Measurements from ENCODE around the gene RNF144A. TPM values are rescaled to one million over a fixed set of nuclear protein-coding genes. Genes with fewer than 3 reads are reported as not detected.

The RNF144A gene
- total and polyA plus RNA-seq, 3 experiments from 2014 or later: 8.3 to 14.9 (median 13.5) TPM

- H3K27me3 ChIP-seq (ENCODE audit: insufficient read depth, low read length, poor library complexity, severe bottlenecking): no peaks in the 10 kb centered on the region
- H3K4me3 Mint-ChIP-seq: no peak overlapping the region
- POLR2A ChIA-PET: no interaction called here
Measured at GRCh38 chr2:6959751-6960150, 42.5 kb downstream of the RNF144A start.

DNA sequence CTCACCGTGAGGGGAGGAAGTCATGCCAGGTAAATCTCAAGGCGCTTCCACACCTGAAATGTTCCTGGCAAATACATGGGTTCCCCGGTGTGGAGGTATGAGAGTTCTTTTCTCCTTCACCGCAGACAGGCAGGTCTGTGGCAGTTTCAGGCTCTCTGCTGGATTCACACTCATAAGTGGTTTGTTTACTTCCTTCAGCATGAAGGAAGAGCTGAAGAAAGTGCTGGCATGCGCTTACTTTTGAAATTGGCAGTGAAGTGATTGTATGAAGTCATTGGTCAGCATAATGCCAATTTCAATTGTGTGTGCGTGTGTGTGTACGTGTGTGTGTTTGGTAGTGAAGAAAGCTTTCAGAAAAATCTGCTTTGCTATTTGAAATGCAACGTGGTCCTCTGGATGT is 43.4 kb downstream of the RNF144A start:
- H3K27ac ChIP-seq (ENCODE audit: low read depth, low read length): no peak overlapping the region
- H3K36me3 ChIP-seq (ENCODE audit: insufficient read depth, low read length): no peaks in the 10 kb centered on the region
- Mint-ChIP-seq H3K9me3 (peaks cover 0 to 4% (median 0%) of the 10 kb centered on the region in 5 donors), H3K27me3 (no peaks in the 10 kb centered on the region), H3K36me3 (peaks cover 8 to 41% (median 15%) of the 10 kb centered on the region in 3 donors), H3K4me1 (peaks cover 20 to 60% (median 47%) of the 10 kb centered on the region in 3 donors), H3K4me3 (peak overlapping the region in 1 of 7 donors; percentile 16), H3K27ac (peak overlapping the region in 3 of 8 donors; percentile 40 to 57 (median 47))
- no peak overlapping the region for H3K4me3 ChIP-seq (ENCODE audit: low read length)
- no peaks in the 10 kb centered on the region for H3K27me3 ChIP-seq (ENCODE audit: insufficient read depth, low read length, poor library complexity, severe bottlenecking)
- no peaks in the 10 kb centered on the region for H3K9me3 ChIP-seq (ENCODE audit: low read length)
- POLR2A ChIA-PET: no interaction called here
- CTCF ChIA-PET: interaction anchor here (1.6 kb wide), 1 partner anchor 84 kb away, joined by 3 read pairs; no protein-coding TSS in a partner anchor
- no peak for DNase-seq
- peaks cover 11% of the 10 kb centered on the region for H3K4me1 ChIP-seq (ENCODE audit: insufficient read depth, low read length)

More at GRCh38 chr2:6959751-6960150, 42.5 kb downstream of the RNF144A start:
- peak overlapping the region in 1 of 8 donors; percentile 5 for H3K27ac Mint-ChIP-seq
- peaks cover 4 to 45% (median 17%) of the 10 kb centered on the region in 3 donors for H3K36me3 Mint-ChIP-seq
- H3K9me3 Mint-ChIP-seq: peaks cover 0 to 4% (median 0%) of the 10 kb centered on the region in 5 donors
- no peaks in the 10 kb centered on the region for H3K27me3 Mint-ChIP-seq
- Histone ChIP-seq H3K4me3 (ENCODE audit: low read length) (no peak overlapping the region), H3K4me1 (ENCODE audit: insufficient read depth, low read length) (peaks cover 11% of the 10 kb centered on the region), H3K9me3 (ENCODE audit: low read length) (no peaks in the 10 kb centered on the region), H3K36me3 (ENCODE audit: insufficient read depth, low read length) (no peaks in the 10 kb centered on the region), H3K27ac (ENCODE audit: low read depth, low read length) (no peak overlapping the region)
- no peak for DNase-seq
- peaks cover 23 to 64% (median 56%) of the 10 kb centered on the region in 3 donors for H3K4me1 Mint-ChIP-seq
- CTCF ChIA-PET: interaction anchor here (1.6 kb wide), 1 partner anchor 85 kb away, joined by 3 read pairs; no protein-coding TSS in a partner anchor

GRCh38 chr2:6963727-6964126 is 46.5 kb downstream of the RNF144A start:
- Mint-ChIP-seq H3K9me3 (peaks cover 0 to 4% (median 0%) of the 10 kb centered on the region in 5 donors), H3K4me3 (no peak overlapping the region), H3K27me3 (no peaks in the 10 kb centered on the region), H3K36me3 (peaks cover 8 to 25% (median 10%) of the 10 kb centered on the region in 3 donors), H3K4me1 (peaks cover 17 to 44% (median 43%) of the 10 kb centered on the region in 3 donors), H3K27ac (peak overlapping the region in 4 of 8 donors; percentile 12 to 70 (median 49))
- POLR2A ChIA-PET: interaction anchor here (0.7 kb wide), 1 partner anchor 95 kb away, joined by 3 read pairs; no protein-coding TSS in a partner anchor
- Histone ChIP-seq H3K4me1 (ENCODE audit: insufficient read depth, low read length) (peaks cover 11% of the 10 kb centered on the region), H3K36me3 (ENCODE audit: insufficient read depth, low read length) (no peaks in the 10 kb centered on the region), H3K4me3 (ENCODE audit: low read length) (no peak overlapping the region), H3K27ac (ENCODE audit: low read depth, low read length) (no peak overlapping the region), H3K27me3 (ENCODE audit: insufficient read depth, low read length, poor library complexity, severe bottlenecking) (no peaks in the 10 kb centered on the region), H3K9me3 (ENCODE audit: low read length) (no peaks in the 10 kb centered on the region)
- no peak for DNase-seq
- CTCF ChIA-PET: no interaction called here

DNA sequence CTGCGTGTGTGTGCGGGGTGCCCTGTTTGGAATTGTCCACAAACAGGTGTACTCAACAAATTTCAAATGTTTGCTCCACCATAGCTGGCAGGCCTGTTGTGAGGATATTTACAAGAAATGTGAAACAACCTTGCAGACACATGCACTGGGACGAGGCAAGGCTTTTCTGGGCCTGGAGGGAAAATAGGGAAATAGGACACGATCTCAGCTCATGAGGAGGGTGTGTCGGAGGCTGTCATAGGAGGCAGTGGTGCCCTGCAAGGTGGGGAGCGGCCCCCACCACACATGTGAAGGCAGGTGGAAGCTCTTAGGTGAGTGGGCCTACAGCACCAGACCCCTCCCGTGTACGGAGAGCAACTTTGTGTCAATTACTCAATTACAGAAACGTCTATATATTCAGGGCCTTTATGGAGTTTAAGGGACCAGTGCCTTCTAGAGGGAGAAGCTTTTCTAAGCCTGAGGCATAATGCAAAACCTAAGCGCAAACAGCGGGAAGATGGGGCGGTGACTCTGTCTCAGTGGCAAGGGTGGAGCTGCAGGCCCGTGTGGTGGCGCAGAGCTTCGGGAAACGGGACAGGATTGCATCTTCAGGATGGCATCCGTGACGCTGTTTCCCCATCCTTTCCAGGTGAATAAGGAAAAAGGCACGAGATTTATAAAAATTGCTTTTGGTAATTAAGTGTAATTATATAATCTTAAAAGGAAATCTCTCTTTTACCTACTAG is 48.0 kb downstream of the RNF144A start:
- H3K4me1 Mint-ChIP-seq: peaks cover 10 to 32% (median 30%) of the 10 kb centered on the region in 3 donors
- no peak overlapping the region for H3K4me3 ChIP-seq (ENCODE audit: low read length)
- ChIA-PET POLR2A (no interaction called here), CTCF (interaction anchor here (0.9 kb wide), 1 partner anchor 49 kb away, joined by 3 read pairs; no protein-coding TSS in a partner anchor)
- DNase-seq: no peak
- H3K27ac Mint-ChIP-seq: peak overlapping the region in 1 of 8 donors; percentile 52
- no peaks in the 10 kb centered on the region for H3K27me3 Mint-ChIP-seq
- H3K36me3 Mint-ChIP-seq: peaks cover 11 to 33% (median 12%) of the 10 kb centered on the region in 3 donors
- H3K27ac ChIP-seq (ENCODE audit: low read depth, low read length): no peak overlapping the region
- peaks cover 0 to 4% (median 0%) of the 10 kb centered on the region in 5 donors for H3K9me3 Mint-ChIP-seq
- H3K4me1 ChIP-seq (ENCODE audit: insufficient read depth, low read length): peaks cover 5% of the 10 kb centered on the region
- no peaks in the 10 kb centered on the region for H3K27me3 ChIP-seq (ENCODE audit: insufficient read depth, low read length, poor library complexity, severe bottlenecking)
- no peak overlapping the region for H3K4me3 Mint-ChIP-seq
- no peaks in the 10 kb centered on the region for H3K9me3 ChIP-seq (ENCODE audit: low read length)
- no peaks in the 10 kb centered on the region for H3K36me3 ChIP-seq (ENCODE audit: insufficient read depth, low read length)

GRCh38 chr2:6966446-6966940 is 49.3 kb downstream of the RNF144A start:
- no peaks in the 10 kb centered on the region for H3K4me1 ChIP-seq (ENCODE audit: insufficient read depth, low read length)
- no peaks in the 10 kb centered on the region for H3K27me3 ChIP-seq (ENCODE audit: insufficient read depth, low read length, poor library complexity, severe bottlenecking)
- H3K9me3 ChIP-seq (ENCODE audit: low read length): no peaks in the 10 kb centered on the region
- no peak overlapping the region for H3K4me3 ChIP-seq (ENCODE audit: low read length)
- H3K4me3 Mint-ChIP-seq: no peak overlapping the region
- no peak for DNase-seq
- ChIA-PET CTCF (no interaction called here), POLR2A (no interaction called here)
- H3K36me3 Mint-ChIP-seq: peaks cover 15 to 43% (median 20%) of the 10 kb centered on the region in 3 donors
- no peak overlapping the region for H3K27ac ChIP-seq (ENCODE audit: low read depth, low read length)
- H3K9me3 Mint-ChIP-seq: peaks cover 0 to 4% (median 0%) of the 10 kb centered on the region in 5 donors
- H3K27ac Mint-ChIP-seq: no peak overlapping the region
- H3K4me1 Mint-ChIP-seq: peaks cover 4 to 29% (median 25%) of the 10 kb centered on the region in 3 donors
- H3K36me3 ChIP-seq (ENCODE audit: insufficient read depth, low read length): no peaks in the 10 kb centered on the region
- H3K27me3 Mint-ChIP-seq: peaks cover 0 to 2% of the 10 kb centered on the region in 2 donors

DNA sequence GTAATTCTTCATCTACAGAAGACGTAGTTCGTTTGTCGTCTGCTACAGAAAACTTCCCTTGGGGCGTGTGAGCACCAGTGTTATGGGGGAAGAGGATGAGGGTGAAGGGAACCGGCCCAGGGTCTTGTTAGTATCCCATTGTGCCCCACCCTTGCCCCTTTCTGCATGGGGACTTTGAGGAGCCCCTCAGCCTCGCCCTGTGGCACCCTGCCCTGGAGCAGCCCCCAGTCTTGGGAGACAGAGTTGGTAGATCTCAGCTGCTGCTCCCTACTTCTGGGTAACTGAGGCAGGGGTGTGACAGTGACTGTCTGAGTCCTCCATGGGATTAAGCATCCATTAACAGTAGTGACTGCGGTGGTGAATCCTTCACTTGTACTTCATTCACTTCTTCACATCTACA is 50.1 kb downstream of the RNF144A start:
- no peak for DNase-seq
- Histone ChIP-seq H3K4me3 (ENCODE audit: low read length) (no peak overlapping the region), H3K27ac (ENCODE audit: low read depth, low read length) (no peak overlapping the region), H3K4me1 (ENCODE audit: insufficient read depth, low read length) (no peaks in the 10 kb centered on the region), H3K36me3 (ENCODE audit: insufficient read depth, low read length) (no peaks in the 10 kb centered on the region), H3K9me3 (ENCODE audit: low read length) (no peaks in the 10 kb centered on the region), H3K27me3 (ENCODE audit: insufficient read depth, low read length, poor library complexity, severe bottlenecking) (no peaks in the 10 kb centered on the region)
- ChIA-PET CTCF (interaction anchor here (0.8 kb wide), 1 partner anchor 70 kb away, joined by 3 read pairs; no protein-coding TSS in a partner anchor), POLR2A (no interaction called here)
- Mint-ChIP-seq H3K9me3 (peaks cover 0 to 4% (median 0%) of the 10 kb centered on the region in 5 donors), H3K27ac (peak overlapping the region in 1 of 8 donors; percentile 13), H3K4me3 (no peak overlapping the region), H3K27me3 (peaks cover 0 to 2% of the 10 kb centered on the region in 2 donors), H3K36me3 (peaks cover 15 to 46% (median 23%) of the 10 kb centered on the region in 3 donors), H3K4me1 (peaks cover 4 to 25% (median 21%) of the 10 kb centered on the region in 3 donors)

DNA sequence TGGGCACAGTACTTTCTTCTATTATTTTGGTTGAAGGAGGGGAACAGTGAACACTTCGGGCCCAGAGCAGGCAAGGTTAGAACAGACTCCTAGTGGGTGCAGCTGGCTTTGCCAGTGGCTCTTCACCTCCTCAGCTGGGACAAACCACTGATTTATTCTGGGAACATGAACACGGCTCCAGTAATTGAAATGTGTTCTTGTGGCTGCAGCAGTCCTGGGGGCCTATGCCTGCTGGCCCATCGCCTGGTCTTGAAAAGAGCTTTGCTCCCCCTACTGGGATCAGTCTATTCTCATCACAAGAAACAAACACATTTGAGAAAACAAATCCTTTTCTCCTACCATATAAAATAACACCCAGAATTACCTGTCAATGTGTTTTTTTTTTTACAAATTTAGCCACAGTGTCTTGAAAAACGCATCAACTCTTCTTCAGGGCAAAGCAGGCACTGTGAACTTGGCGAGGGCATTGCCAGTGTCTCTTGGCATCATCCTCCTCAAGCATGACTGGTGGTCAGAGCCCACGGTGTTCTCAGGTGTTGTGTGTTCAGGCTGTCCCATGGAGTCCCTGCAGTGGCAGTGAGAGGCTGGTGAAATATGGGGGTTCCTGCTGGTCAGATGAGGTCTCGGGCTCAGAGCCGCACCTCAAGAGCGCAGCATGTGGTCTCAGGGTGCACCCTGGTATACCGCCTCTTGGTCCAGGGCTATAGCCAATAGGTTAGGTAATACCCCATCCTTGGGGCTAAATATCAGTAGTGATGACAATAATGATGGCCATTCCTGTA is 51.3 kb downstream of the RNF144A start:
- ChIA-PET CTCF (no interaction called here), POLR2A (no interaction called here)
- H3K27me3 Mint-ChIP-seq: peaks cover 0 to 2% of the 10 kb centered on the region in 2 donors
- H3K4me3 Mint-ChIP-seq: no peak overlapping the region
- DNase-seq: no peak
- Histone ChIP-seq H3K36me3 (ENCODE audit: insufficient read depth, low read length) (peaks cover 2% of the 10 kb centered on the region), H3K27me3 (ENCODE audit: insufficient read depth, low read length, poor library complexity, severe bottlenecking) (no peaks in the 10 kb centered on the region), H3K9me3 (ENCODE audit: low read length) (no peaks in the 10 kb centered on the region), H3K4me3 (ENCODE audit: low read length) (no peak overlapping the region), H3K27ac (ENCODE audit: low read depth, low read length) (no peak overlapping the region), H3K4me1 (ENCODE audit: insufficient read depth, low read length) (no peaks in the 10 kb centered on the region)
- H3K9me3 Mint-ChIP-seq: peaks cover 0 to 4% (median 0%) of the 10 kb centered on the region in 5 donors
- H3K4me1 Mint-ChIP-seq: peaks cover 6 to 21% (median 10%) of the 10 kb centered on the region in 3 donors
- H3K27ac Mint-ChIP-seq: peak overlapping the region in 2 of 8 donors; percentile 27 to 77
- peaks cover 15 to 49% (median 22%) of the 10 kb centered on the region in 3 donors for H3K36me3 Mint-ChIP-seq

Measured in CD8-positive, alpha-beta memory T cell (primary cell).